ENCODE measurements around the gene ACSF3. TPM values are rescaled to one million over a fixed set of nuclear protein-coding genes. Genes with fewer than 3 reads are reported as not detected.
A peak's percentile ranks its signal among the peaks of the same experiment; 100 is the strongest.
"Not testable (repeated sequence)": the region's sequence is repeated elsewhere in the genome, so short reads cannot be mapped to it uniquely, and the experiment has no call there.

Gene ACSF3
- total RNA-seq, 2 donors from 2014 or later: 34.8 to 35.5 TPM

GRCh38 chr16:89186593-89187031 is 93.0 kb downstream of the ACSF3 start:
- H3K9me3 Mint-ChIP-seq; H3K4me1 Mint-ChIP-seq; H3K9ac ChIP-seq (ENCODE audit: extremely low read depth, low read length, poor library complexity, severe bottlenecking); DNase-seq; H3K36me3 Mint-ChIP-seq (ENCODE audit: low read depth); H3K4me3 Mint-ChIP-seq; H3K36me3 ChIP-seq (ENCODE audit: control insufficient read depth, insufficient read depth, low read length); H3K4me1 ChIP-seq (ENCODE audit: control insufficient read depth, insufficient read depth, low read length); H3K27ac Mint-ChIP-seq; H3K4me3 ChIP-seq (ENCODE audit: low read length); H3K9me3 ChIP-seq (ENCODE audit: control insufficient read depth, low read length); H3K27ac ChIP-seq (ENCODE audit: low read depth, low read length): not testable (repeated sequence)
- H3K27me3 ChIP-seq (ENCODE audit: control insufficient read depth, insufficient read depth, low read length, poor library complexity, severe bottlenecking): peaks cover 30% of the 10 kb centered on the region
- WGBS, 2 experiments (ENCODE audit: insufficient coverage in 1 of 2, insufficient read length in 1 of 2): 92 to 94% methylated on average over 17 to 20 of the region's 20 CpGs
- H3K27me3 Mint-ChIP-seq (ENCODE audit: insufficient read depth): peaks cover 21% of the 10 kb centered on the region

GRCh38 chr16:89187032-89187769 is 93.5 kb downstream of the ACSF3 start:
- H3K4me3 Mint-ChIP-seq: no peak overlapping the region
- Histone ChIP-seq H3K4me3 (ENCODE audit: low read length) (no peak overlapping the region), H3K4me1 (ENCODE audit: control insufficient read depth, insufficient read depth, low read length) (no peaks in the 10 kb centered on the region), H3K36me3 (ENCODE audit: control insufficient read depth, insufficient read depth, low read length) (no peaks in the 10 kb centered on the region), H3K27ac (ENCODE audit: low read depth, low read length) (no peak overlapping the region), H3K9me3 (ENCODE audit: control insufficient read depth, low read length) (no peaks in the 10 kb centered on the region), H3K9ac (ENCODE audit: extremely low read depth, low read length, poor library complexity, severe bottlenecking) (no peak overlapping the region), H3K27me3 (ENCODE audit: control insufficient read depth, insufficient read depth, low read length, poor library complexity, severe bottlenecking) (peaks cover 34% of the 10 kb centered on the region)
- no peaks in the 10 kb centered on the region for H3K4me1 Mint-ChIP-seq
- DNase-seq: peak; percentile 63
- WGBS, 2 experiments (ENCODE audit: insufficient coverage in 1 of 2, insufficient read length in 1 of 2): 79 to 81% methylated on average over 14 to 19 of the region's 19 CpGs
- TF ChIP-seq, protein P1, sequence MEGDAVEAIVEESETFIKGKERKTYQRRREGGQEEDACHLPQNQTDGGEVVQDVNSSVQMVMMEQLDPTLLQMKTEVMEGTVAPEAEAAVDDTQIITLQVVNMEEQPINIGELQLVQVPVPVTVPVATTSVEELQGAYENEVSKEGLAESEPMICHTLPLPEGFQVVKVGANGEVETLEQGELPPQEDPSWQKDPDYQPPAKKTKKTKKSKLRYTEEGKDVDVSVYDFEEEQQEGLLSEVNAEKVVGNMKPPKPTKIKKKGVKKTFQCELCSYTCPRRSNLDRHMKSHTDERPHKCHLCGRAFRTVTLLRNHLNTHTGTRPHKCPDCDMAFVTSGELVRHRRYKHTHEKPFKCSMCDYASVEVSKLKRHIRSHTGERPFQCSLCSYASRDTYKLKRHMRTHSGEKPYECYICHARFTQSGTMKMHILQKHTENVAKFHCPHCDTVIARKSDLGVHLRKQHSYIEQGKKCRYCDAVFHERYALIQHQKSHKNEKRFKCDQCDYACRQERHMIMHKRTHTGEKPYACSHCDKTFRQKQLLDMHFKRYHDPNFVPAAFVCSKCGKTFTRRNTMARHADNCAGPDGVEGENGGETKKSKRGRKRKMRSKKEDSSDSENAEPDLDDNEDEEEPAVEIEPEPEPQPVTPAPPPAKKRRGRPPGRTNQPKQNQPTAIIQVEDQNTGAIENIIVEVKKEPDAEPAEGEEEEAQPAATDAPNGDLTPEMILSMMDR (conservative IDR thresholded peaks at IDR 0.05): no peak
- H3K27ac Mint-ChIP-seq: no peak overlapping the region
- H3K9me3 Mint-ChIP-seq: no peaks in the 10 kb centered on the region
- H3K36me3 Mint-ChIP-seq (ENCODE audit: low read depth): no peaks in the 10 kb centered on the region
- H3K27me3 Mint-ChIP-seq (ENCODE audit: insufficient read depth): peaks cover 21% of the 10 kb centered on the region

DNA sequence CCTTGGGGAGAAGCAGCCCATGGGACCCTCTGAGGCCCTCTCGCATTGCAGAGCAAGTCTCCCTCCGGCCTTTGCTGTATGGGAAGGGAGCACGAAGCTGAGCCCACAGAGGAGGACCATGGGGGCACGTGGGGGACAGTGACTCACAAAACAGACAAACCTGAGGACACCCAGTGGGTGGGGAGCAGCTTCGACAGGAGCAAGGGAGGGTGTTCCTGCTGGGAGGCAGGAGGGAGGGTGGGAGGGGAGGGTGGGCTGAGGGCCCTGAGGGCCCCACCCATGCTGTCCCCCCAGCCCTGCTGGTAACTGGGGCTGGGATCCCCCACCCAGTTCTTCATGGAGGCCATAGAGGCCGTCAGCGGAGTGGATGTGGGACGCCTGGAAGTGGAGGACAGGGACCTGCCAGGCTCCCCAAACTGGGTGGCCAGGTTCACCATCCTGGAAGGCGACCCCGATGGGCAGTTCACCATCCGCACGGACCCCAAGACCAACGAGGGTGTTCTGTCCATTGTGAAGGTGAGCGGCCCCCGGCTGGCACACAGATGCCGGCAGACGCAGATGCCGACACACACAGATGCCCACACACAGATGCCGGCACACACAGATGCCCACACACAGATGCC is 94.2 kb downstream of the ACSF3 start:
- Mint-ChIP-seq H3K27ac (no peak overlapping the region), H3K4me3 (no peak overlapping the region), H3K36me3 (ENCODE audit: low read depth) (no peaks in the 10 kb centered on the region), H3K9me3 (no peaks in the 10 kb centered on the region), H3K4me1 (no peaks in the 10 kb centered on the region), H3K27me3 (ENCODE audit: insufficient read depth) (peaks cover 20% of the 10 kb centered on the region)
- no peak overlapping the region for H3K9ac ChIP-seq (ENCODE audit: extremely low read depth, low read length, poor library complexity, severe bottlenecking)
- H3K4me1 ChIP-seq (ENCODE audit: control insufficient read depth, insufficient read depth, low read length): no peaks in the 10 kb centered on the region
- H3K36me3 ChIP-seq (ENCODE audit: control insufficient read depth, insufficient read depth, low read length): no peaks in the 10 kb centered on the region
- WGBS, 2 experiments (ENCODE audit: insufficient coverage in 1 of 2, insufficient read length in 1 of 2): 79 to 83% methylated on average over 12 to 19 of the region's 19 CpGs
- TF ChIP-seq, protein P1 (conservative IDR thresholded peaks at IDR 0.05): no peak
- H3K27ac ChIP-seq (ENCODE audit: low read depth, low read length): no peak overlapping the region
- H3K4me3 ChIP-seq (ENCODE audit: low read length): no peak overlapping the region
- no peak for DNase-seq
- peaks cover 35% of the 10 kb centered on the region for H3K27me3 ChIP-seq (ENCODE audit: control insufficient read depth, insufficient read depth, low read length, poor library complexity, severe bottlenecking)
- H3K9me3 ChIP-seq (ENCODE audit: control insufficient read depth, low read length): no peaks in the 10 kb centered on the region

DNA sequence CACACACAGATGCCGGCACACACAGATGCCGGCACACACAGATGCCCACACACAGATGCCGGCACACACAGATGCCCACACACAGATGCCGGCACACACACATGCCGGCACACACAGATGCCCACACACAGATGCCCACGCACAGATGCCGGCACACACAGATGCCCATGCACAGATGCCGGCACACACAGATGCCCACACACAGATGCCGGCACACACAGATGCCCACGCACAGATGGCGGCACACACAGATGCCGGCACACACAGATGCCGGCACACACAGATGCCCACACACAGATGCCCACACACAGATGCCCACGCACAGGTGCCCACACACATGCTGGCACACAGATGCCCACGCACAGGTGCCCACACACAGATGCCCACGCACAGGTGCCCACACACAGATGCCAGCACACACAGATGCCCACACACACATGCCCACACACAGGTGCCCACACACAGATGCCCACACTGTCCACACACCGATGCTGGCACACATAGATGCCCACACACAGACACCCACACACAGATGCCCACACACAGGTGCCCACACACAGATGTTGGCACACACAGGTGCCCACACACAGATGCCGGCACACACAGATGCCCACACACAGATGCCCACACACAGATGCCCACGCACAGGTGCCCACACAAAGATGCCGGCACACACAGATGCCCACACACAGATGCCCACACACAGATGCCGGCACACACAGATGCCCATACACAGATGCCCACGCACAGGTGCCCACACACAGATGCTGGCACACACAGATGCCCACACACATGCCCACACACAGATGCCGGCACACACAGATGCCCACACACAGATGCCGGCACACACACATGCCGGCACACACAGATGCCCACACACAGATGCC is 95.1 kb downstream of the ACSF3 start:
- not testable (repeated sequence) for H3K36me3 Mint-ChIP-seq (ENCODE audit: low read depth); H3K9ac ChIP-seq (ENCODE audit: extremely low read depth, low read length, poor library complexity, severe bottlenecking); H3K27ac Mint-ChIP-seq; DNase-seq; H3K9me3 ChIP-seq (ENCODE audit: control insufficient read depth, low read length); H3K27ac ChIP-seq (ENCODE audit: low read depth, low read length); H3K36me3 ChIP-seq (ENCODE audit: control insufficient read depth, insufficient read depth, low read length); H3K4me1 ChIP-seq (ENCODE audit: control insufficient read depth, insufficient read depth, low read length); H3K4me3 Mint-ChIP-seq; H3K4me1 Mint-ChIP-seq; H3K9me3 Mint-ChIP-seq; H3K4me3 ChIP-seq (ENCODE audit: low read length)
- H3K27me3 ChIP-seq (ENCODE audit: control insufficient read depth, insufficient read depth, low read length, poor library complexity, severe bottlenecking): peaks cover 35% of the 10 kb centered on the region
- 90 to 91% methylated on average over 8 to 25 of the region's 25 CpGs for WGBS, 2 experiments (ENCODE audit: insufficient coverage in 1 of 2, insufficient read length in 1 of 2)
- peaks cover 16% of the 10 kb centered on the region for H3K27me3 Mint-ChIP-seq (ENCODE audit: insufficient read depth)
